GM10266 (cell line): ENCODE measurements around the gene DPP4.

Experiments used
- DNase-seq: peaks from one replicate; pipeline ENCODE4 v3.0.0; 2012; ENCODE audit errors: extremely low spot score
- TF ChIP-seq, protein P1 (sequence below): IDR thresholded peaks from 2 replicates; pipeline ENCODE4 v1.5.1; 2012; ENCODE audit warnings: mild to moderate bottlenecking, low read depth; ENCODE audit not compliant: control insufficient read depth, insufficient read depth; ENCODE audit errors: missing control alignments

Gene DPP4

DNA sequence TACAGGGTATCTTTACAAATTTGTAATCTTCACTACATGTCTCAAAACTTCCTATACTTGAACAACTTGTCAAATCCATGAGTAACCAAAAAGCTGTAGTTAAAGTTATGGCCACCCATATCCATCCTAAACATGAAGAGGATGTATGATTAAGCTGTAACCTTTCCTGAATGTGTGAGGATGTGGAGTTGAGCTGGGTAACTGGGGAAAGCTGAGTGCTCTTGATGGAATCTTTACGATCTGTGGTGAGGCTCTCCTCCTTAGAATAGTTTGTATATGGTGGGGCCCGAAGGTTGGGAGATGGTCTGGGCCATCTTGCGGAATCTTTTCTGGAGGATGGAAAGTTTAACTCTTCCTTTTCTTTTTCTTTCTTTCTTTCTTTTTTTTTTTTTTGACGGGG, 29.4 kb downstream of the DPP4 start:
- TF ChIP-seq, protein P1, sequence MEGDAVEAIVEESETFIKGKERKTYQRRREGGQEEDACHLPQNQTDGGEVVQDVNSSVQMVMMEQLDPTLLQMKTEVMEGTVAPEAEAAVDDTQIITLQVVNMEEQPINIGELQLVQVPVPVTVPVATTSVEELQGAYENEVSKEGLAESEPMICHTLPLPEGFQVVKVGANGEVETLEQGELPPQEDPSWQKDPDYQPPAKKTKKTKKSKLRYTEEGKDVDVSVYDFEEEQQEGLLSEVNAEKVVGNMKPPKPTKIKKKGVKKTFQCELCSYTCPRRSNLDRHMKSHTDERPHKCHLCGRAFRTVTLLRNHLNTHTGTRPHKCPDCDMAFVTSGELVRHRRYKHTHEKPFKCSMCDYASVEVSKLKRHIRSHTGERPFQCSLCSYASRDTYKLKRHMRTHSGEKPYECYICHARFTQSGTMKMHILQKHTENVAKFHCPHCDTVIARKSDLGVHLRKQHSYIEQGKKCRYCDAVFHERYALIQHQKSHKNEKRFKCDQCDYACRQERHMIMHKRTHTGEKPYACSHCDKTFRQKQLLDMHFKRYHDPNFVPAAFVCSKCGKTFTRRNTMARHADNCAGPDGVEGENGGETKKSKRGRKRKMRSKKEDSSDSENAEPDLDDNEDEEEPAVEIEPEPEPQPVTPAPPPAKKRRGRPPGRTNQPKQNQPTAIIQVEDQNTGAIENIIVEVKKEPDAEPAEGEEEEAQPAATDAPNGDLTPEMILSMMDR: no peak
- DNase-seq: no peak

DNA sequence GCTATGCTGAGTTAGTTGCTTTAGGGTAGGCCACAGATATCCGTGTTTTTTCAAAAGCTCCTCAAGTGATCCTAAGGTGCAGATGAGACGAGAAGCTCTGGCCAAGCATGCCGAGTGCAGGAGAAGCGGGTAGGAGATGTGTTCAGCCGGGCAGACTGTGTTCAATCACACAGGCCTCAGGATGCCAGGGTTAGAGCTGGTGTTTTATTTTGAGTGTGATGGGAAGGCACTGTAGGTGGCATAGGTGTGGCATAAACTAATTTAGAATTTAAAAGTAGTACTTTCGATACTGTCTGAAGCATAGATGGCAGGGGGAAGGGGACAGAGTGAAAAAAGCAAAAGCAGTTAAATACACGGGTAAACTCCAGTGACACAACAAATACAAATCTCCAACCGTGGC, 30.9 kb downstream of the DPP4 start:
- no peak for DNase-seq
- TF ChIP-seq, protein P1: no peak

DNA sequence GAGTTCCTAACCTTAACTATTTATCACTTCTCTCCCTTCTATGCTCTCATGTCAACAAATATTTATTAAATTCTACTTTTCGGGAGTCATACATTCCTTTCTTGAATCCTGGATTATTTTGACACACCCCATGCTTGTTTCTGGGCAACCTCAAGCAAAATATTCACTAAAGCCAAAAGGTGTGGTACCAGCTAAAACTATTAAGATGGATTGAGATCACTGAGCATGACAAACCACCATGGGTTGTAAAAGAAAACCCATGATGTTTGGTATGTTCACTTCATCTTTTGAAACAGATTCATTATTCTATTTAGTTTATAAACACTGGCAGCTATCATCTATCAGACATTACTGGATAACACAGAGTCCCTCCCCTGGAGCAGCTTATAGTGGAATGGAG, 32.5 kb downstream of the DPP4 start:
- no peak for DNase-seq

DNA sequence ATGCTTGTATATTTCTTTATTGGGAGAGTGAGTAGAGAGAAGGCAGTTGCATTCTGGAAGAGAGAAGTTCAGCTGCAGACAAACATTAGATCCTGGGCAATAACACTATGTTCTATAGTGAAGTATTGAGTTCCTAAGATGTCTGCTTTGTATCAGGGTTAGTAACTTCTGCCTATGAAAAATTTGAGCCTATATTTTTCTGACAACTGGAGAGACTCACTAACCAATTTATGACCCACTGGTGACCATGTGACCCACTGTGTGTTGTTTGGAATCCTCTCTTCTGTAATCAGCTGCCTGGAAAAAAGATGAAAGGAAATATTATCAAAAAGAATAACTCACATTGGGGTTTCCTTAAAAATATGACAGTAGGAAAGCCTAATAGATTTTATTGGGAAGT, 35.3 kb downstream of the DPP4 start:
- TF ChIP-seq, protein P1: no peak
- DNase-seq: no peak

More for the DNA sequence above, 32.5 kb downstream of the DPP4 start:
- TF ChIP-seq, protein P1: no peak

DNA sequence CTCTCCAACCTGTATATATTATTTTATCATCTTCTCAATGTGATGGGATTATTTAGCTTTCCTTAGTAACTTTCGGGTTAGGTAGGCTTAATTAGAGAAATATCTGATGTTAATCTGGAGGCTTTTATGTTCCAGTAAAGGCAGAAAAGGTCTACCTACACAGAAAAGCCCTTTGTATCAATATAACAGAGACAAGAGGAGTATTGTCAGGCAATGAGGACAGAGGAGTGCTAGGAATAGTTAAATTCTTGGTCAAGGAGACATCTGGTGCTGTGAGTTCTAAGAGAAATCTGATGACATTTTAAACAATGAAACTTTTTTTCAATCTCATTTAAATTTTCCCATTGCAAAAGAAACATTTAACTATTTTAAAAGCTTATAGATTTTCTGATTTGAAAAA, 36.1 kb downstream of the DPP4 start:
- DNase-seq: no peak
- TF ChIP-seq, protein P1: no peak

DNA sequence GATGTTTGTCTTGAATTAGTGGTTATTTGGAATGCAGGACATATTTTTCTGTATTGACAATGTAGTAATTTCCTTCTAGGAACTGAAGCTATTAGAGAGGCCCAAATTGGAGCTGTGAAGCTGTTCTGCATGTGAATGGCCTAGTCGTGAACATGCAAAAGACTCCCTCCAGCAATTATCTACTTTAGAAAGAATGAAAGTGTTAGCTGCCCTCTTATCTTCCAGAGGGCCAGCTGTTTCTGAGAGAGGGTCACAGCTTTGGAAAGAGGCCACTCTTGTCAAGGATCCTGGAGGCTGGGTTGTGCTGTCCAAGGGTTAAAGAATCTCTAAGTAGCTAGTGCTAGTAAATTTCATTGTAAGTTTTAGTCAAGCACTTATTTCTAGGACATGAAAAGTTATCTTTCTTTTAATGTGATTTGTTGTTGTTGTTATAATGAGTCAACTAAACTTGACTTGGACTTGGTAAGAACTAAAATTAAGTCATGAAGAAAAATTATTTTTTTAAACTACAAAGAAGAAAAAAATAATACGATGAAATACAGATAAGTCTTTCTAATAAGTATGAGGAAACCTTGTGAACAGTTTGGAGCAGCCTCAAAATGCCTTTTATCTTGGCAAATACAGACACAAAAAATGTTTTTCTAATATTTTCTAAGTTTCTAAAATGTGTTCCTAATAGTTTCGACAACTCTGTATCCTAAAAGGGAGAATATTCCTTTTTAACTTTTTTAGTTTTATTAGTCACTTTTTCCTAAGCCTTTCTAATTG, 36.8 kb downstream of the DPP4 start:
- TF ChIP-seq, protein P1: no peak
- no peak for DNase-seq

DNA sequence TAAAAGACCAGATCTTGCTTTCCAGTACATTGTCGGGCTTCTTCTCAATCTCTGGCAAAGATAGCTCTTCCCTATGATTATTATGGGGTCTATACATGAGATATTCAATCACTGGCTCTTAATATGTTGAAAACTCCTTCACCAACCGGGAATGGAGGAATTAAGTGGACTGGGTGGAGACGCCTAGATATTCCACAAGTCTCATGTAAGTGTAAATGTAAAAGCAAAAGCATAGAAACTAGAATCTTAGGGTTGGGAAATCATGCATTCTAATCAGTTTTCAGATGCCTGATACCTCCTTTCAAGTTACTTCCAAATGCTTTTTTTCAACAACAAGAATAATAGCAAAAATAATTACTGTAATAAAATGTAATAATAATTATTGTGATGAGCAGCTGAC, 38.0 kb downstream of the DPP4 start:
- DNase-seq: no peak
- TF ChIP-seq, protein P1: no peak
